Measurements from ENCODE around the gene PIGM. TPM values are rescaled to one million over a fixed set of nuclear protein-coding genes. Genes with fewer than 3 reads are reported as not detected.

Gene PIGM
- total and polyA plus RNA-seq, 8 donors = 7.0 to 13.2 (median 12.0) TPM

DNA sequence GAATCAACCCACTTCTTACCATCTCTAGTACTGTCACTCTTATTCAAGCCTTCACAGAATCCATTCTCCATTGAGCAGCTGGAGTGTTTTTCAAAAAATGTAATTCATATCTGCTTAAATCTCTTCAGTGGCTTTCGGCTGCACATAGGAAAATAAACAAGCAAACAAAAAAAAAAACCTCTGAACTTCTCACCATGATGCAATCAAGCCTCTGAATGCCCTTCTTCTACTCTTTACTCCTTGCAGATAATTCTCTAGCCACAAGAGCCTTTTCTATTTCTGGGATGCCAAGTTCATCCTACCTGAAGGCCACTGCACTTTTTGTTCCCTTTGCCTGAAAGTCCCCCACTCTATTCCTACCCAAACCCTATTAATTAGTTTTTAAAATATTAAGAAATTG lies 14.2 kb downstream of the PIGM start:
- H3K9me3 ChIP-seq = no peaks in the 10 kb centered on the region
- no peaks in the 10 kb centered on the region for H3K36me3 ChIP-seq
- TF ChIP-seq, protein P1, sequence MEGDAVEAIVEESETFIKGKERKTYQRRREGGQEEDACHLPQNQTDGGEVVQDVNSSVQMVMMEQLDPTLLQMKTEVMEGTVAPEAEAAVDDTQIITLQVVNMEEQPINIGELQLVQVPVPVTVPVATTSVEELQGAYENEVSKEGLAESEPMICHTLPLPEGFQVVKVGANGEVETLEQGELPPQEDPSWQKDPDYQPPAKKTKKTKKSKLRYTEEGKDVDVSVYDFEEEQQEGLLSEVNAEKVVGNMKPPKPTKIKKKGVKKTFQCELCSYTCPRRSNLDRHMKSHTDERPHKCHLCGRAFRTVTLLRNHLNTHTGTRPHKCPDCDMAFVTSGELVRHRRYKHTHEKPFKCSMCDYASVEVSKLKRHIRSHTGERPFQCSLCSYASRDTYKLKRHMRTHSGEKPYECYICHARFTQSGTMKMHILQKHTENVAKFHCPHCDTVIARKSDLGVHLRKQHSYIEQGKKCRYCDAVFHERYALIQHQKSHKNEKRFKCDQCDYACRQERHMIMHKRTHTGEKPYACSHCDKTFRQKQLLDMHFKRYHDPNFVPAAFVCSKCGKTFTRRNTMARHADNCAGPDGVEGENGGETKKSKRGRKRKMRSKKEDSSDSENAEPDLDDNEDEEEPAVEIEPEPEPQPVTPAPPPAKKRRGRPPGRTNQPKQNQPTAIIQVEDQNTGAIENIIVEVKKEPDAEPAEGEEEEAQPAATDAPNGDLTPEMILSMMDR (IDR thresholded peaks at IDR 0.05) = no peak
- DNase-seq = no peak
- no peaks in the 10 kb centered on the region for H3K4me1 ChIP-seq
- H3K4me3 ChIP-seq = no peak overlapping the region
- no peaks in the 10 kb centered on the region for H3K27me3 ChIP-seq
- no peak overlapping the region for H3K27ac ChIP-seq
- intact Hi-C loops (cut with DNase I) = no loop called here
- ATAC-seq = no peak

DNA sequence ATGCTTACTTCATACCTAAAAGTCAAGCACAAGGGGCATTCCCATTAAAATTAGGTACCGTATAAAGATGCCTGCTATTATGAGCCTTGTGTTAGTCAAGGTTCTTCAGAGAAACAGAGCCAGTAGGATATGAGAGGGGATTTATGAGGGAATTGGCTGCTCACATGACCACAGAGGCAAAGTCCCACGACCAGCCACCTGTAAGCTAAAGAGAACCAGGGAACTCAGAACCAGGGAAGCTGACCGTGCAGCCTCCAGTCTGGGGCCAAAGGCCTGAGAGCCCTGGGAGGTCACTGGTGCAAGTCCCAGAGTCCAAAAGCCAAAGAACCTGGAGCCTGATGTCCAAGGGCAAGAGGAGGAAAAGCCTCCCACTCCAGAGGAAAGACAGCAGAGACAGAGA lies 20.0 kb downstream of the PIGM start:
- TF ChIP-seq, protein P1 (IDR thresholded peaks at IDR 0.05) = no peak
- DNase-seq (no peak), ATAC-seq (no peak)
- Histone ChIP-seq H3K9me3 (no peaks in the 10 kb centered on the region), H3K4me3 (no peak overlapping the region), H3K27ac (no peak overlapping the region), H3K27me3 (no peaks in the 10 kb centered on the region), H3K4me1 (no peaks in the 10 kb centered on the region), H3K36me3 (no peaks in the 10 kb centered on the region)
- intact Hi-C loops (cut with DNase I) = no loop called here

DNA sequence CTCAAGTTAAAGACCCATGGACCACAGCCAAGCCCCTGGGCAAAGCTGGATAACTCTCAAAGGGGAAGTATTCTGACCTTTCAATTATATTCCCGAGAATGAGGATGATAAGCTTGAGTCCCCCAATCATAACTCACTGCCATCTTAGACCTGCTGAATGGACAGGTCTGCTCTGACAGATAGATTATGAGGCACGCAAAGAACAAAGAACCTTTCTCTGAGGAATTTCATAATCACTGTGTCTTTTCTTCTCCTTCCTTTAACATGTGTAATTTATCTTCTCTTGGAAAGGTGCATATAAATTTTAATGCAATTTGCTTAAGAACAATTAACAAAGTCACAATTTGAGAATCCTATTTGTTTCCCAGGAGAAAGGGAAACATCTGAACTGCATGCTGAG lies 22.0 kb downstream of the PIGM start:
- ATAC-seq = no peak
- H3K4me3 ChIP-seq = no peak overlapping the region
- TF ChIP-seq, protein P1 (IDR thresholded peaks at IDR 0.05) = no peak
- no peaks in the 10 kb centered on the region for H3K9me3 ChIP-seq
- intact Hi-C loops (cut with DNase I) = loop anchor here (5.0 to 10.0 kb wide), 2 partner anchors 65 to 72 kb away; partner anchors contain the start of gene IGSF9 (in 1 of the 2)
- H3K4me1 ChIP-seq = no peaks in the 10 kb centered on the region
- H3K27ac ChIP-seq = no peak overlapping the region
- no peak for DNase-seq
- no peaks in the 10 kb centered on the region for H3K27me3 ChIP-seq
- no peaks in the 10 kb centered on the region for H3K36me3 ChIP-seq

DNA sequence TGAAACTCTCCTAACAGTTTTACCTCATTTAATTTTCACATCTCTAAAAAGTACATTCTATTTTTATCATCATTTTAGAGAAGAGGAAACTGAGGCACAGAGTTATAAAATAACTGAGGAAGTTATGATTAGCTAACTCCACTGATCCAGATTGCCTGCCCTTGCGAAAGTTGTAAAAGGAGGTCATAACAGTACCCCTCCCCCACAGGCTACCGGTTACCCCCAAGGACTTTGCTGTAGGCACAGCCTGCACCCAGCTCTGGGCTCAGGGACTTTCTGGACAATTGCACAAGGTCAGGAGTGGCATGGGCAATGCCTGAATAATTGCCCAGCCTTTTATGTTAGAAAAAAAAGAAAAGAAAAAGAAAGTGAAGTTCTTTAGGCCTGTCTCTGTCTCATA lies 22.7 kb downstream of the PIGM start:
- no peak for ATAC-seq
- no peaks in the 10 kb centered on the region for H3K4me1 ChIP-seq

DNA sequence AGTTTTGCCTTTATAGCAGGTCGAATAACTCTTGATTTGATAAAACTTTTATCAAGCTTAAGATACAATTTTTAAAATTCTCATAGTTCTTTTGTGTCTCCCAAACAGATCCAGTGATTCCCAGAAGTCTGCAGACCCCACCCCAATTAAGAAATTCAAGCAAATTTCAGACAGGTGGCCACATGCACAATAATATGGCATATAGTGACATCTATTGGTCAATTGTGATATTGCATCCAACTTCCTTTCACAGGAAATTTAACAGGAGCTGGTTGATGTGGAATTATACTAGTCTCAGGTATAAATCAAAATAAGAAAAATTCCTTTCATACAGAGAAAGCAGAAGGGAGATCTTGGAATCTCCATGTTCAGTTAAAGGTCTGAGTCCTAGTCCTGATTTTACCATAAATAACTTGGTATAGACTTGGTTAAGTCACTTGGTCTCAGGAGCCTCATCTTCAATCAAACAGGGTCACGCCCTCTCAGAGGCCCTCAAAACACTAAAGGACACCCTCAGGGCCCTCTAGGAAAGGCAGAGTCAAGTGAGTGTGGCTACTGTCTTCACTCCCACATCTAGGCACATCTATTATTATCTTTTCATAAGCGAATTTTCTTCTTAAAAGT lies 24.1 kb downstream of the PIGM start:
- TF ChIP-seq, protein P1 (IDR thresholded peaks at IDR 0.05) = peak; percentile 65 to 85
- H3K4me3 ChIP-seq = no peak overlapping the region
- no peaks in the 10 kb centered on the region for H3K9me3 ChIP-seq
- no peaks in the 10 kb centered on the region for H3K27me3 ChIP-seq
- DNase-seq (peak in 1 of 4 donors; percentile 39), ATAC-seq (peak; percentile 68)
- no peaks in the 10 kb centered on the region for H3K4me1 ChIP-seq
- H3K36me3 ChIP-seq = no peaks in the 10 kb centered on the region
- no peak overlapping the region for H3K27ac ChIP-seq
- intact Hi-C loops (cut with DNase I) = loop anchor here (5.0 to 10.0 kb wide), 2 partner anchors 63 to 70 kb away; partner anchors contain the start of gene IGSF9 (in 1 of the 2)

More for the DNA sequence above, 22.7 kb downstream of the PIGM start:
- intact Hi-C loops (cut with DNase I) = loop anchor here (5.0 to 10.0 kb wide), 2 partner anchors 64 to 72 kb away; partner anchors contain the start of gene IGSF9 (in 1 of the 2)
- TF ChIP-seq, protein P1 (IDR thresholded peaks at IDR 0.05) = no peak
- H3K27ac ChIP-seq = no peak overlapping the region
- no peaks in the 10 kb centered on the region for H3K36me3 ChIP-seq
- H3K9me3 ChIP-seq = no peaks in the 10 kb centered on the region
- H3K4me3 ChIP-seq = no peak overlapping the region
- DNase-seq = no peak
- H3K27me3 ChIP-seq = no peaks in the 10 kb centered on the region

Measured in left lung (tissue), 10 donors.